Natural killer cell (primary cell): ENCODE measurements around the gene SUPT7L. TPM values are rescaled to one million over a fixed set of nuclear protein-coding genes. Genes with fewer than 3 reads are reported as not detected.

Experiments
- ATAC-seq, 3 donors: fragments of 150-1000 bp in 2 of 3; fragments of 200-7000 bp in 1 of 3; cut with Tn5 transposase; 1 replicate in 1 of 3; 2 replicates in 2 of 3; pipeline ENCODE4 v1.10.0; 2021; ENCODE audit warnings: mild to moderate bottlenecking in 2 of 3, moderate library complexity in 2 of 3
- DNase-seq, 2 donors: peaks; one replicate each; pipeline versions ENCODE4 v3.0.0 to v3.0.0-alpha.2; 2013 to 2021; ENCODE audit warnings: mixed read lengths in 1 of 2
- H3K27ac ChIP-seq: one replicate; pipeline ENCODE4 v1.5.1; 2013; ENCODE audit warnings: mild to moderate bottlenecking, low read length
- H3K27me3 ChIP-seq: one replicate; pipeline ENCODE4 v1.6.1; 2013; ENCODE audit warnings: low read length; ENCODE audit not compliant: control insufficient read depth, insufficient read depth
- H3K36me3 ChIP-seq: one replicate; pipeline ENCODE4 v1.6.1; 2013; ENCODE audit warnings: low read length; ENCODE audit not compliant: control insufficient read depth, insufficient read depth
- H3K4me1 ChIP-seq: one replicate; pipeline ENCODE4 v1.6.1; 2013; ENCODE audit warnings: low read length; ENCODE audit not compliant: control insufficient read depth, insufficient read depth
- H3K4me3 ChIP-seq: one replicate; pipeline ENCODE4 v1.5.1; 2013; ENCODE audit warnings: low read length
- H3K9me3 ChIP-seq: one replicate; pipeline ENCODE4 v1.6.1; 2013; ENCODE audit warnings: low read length; ENCODE audit not compliant: control insufficient read depth, insufficient read depth
- H3K27ac Mint-ChIP-seq, 2 donors: one replicate each; pipeline ENCODE4 v1.8.0; 2022; ENCODE audit warnings: mild to moderate bottlenecking in 2 of 2, mixed read lengths in 2 of 2, moderate library complexity in 1 of 2
- H3K27me3 Mint-ChIP-seq, 2 donors: one replicate each; pipeline ENCODE4 v1.8.0; 2022; ENCODE audit warnings: low read depth in 2 of 2, mixed read lengths in 2 of 2
- H3K36me3 Mint-ChIP-seq: one replicate; pipeline ENCODE4 v1.8.0; 2022; ENCODE audit warnings: mixed read lengths
- H3K4me1 Mint-ChIP-seq, 2 donors: one replicate each; pipeline ENCODE4 v1.8.0; 2022; ENCODE audit warnings: mixed read lengths in 2 of 2
- H3K4me3 Mint-ChIP-seq: one replicate; pipeline ENCODE4 v1.8.0; 2022; ENCODE audit warnings: mild to moderate bottlenecking, moderate library complexity, mixed read lengths
- H3K9me3 Mint-ChIP-seq, 2 donors: one replicate each; pipeline ENCODE4 v1.8.0; 2022; ENCODE audit warnings: mixed read lengths in 2 of 2
- WGBS: methylation state at CpG from one replicate; pipeline ENCODE4 v1.1.7; 2013; ENCODE audit warnings: missing lambda C conversion rate; ENCODE audit not compliant: insufficient coverage; 5-methylcytosine and 5-hydroxymethylcytosine counted together
- intact Hi-C: fragments of 100-400 bp; cut with micrococcal nuclease; formaldehyde crosslinking; loops from one replicate; pipeline ENCODE4 v1.14.2; 2022
- total RNA-seq, 4 donors: library from RNA; stranded (reverse); fragments of 120-200 nt in 1 of 4; gene quantifications; one replicate each; pipeline versions ENCODE4 v1.2.3 to v1.2.4, GENCODE V29; 2013 to 2022
- TF ChIP-seq, protein P1 (sequence below): fragments of 200-600 bp; IDR thresholded peaks from one replicate; pipeline ENCODE4 v1.8.0; 2022; ENCODE audit warnings: antibody characterized with exemption

Gene SUPT7L
- total RNA-seq, 3 donors from 2014 or later (not counting 1 experiment from before 2014, with no cell fraction given): 52.2 to 53.7 (median 52.8) TPM

DNA sequence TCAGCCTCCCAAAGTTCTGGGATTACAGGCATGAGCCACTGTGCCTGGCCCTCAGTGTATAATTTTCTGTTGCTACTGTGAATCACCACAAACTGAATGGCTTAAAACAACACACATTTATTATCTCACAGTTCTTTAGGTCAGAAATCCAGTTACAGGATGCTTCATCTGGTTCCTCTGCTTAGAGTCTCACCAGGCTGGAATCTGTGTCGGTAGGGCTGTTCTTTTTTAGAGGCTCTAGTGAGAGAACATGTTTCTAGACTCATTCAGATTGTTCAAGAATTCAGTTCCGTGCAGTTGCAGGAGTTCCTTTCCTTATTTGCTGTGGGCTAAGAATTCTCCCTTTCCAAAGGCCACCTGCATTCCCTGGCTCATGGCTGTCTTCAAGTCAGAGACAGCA lies 56.8 kb downstream of the SUPT7L start:
- intact Hi-C loops: no loop called here
- H3K9me3 Mint-ChIP-seq: no peaks in the 10 kb centered on the region
- ATAC-seq: no peak

More for the DNA sequence above, 56.8 kb downstream of the SUPT7L start:
- Mint-ChIP-seq H3K4me1 (peaks cover 0 to 12% of the 10 kb centered on the region in 2 donors), H3K27me3 (no peaks in the 10 kb centered on the region), H3K27ac (peak overlapping the region in 1 of 2 donors; percentile 18), H3K4me3 (no peak overlapping the region), H3K36me3 (peaks cover 21% of the 10 kb centered on the region)
- WGBS: 100% methylated on average over 2 of the region's 2 CpGs
- TF ChIP-seq, protein P1, sequence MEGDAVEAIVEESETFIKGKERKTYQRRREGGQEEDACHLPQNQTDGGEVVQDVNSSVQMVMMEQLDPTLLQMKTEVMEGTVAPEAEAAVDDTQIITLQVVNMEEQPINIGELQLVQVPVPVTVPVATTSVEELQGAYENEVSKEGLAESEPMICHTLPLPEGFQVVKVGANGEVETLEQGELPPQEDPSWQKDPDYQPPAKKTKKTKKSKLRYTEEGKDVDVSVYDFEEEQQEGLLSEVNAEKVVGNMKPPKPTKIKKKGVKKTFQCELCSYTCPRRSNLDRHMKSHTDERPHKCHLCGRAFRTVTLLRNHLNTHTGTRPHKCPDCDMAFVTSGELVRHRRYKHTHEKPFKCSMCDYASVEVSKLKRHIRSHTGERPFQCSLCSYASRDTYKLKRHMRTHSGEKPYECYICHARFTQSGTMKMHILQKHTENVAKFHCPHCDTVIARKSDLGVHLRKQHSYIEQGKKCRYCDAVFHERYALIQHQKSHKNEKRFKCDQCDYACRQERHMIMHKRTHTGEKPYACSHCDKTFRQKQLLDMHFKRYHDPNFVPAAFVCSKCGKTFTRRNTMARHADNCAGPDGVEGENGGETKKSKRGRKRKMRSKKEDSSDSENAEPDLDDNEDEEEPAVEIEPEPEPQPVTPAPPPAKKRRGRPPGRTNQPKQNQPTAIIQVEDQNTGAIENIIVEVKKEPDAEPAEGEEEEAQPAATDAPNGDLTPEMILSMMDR: no peak
- H3K4me3 ChIP-seq: no peak overlapping the region
- H3K27ac ChIP-seq: no peak overlapping the region
- peaks cover 56% of the 10 kb centered on the region for H3K36me3 ChIP-seq
- no peaks in the 10 kb centered on the region for H3K9me3 ChIP-seq
- H3K4me1 ChIP-seq: no peaks in the 10 kb centered on the region
- DNase-seq: no peak
- no peaks in the 10 kb centered on the region for H3K27me3 ChIP-seq

Other genes with a start within 250 kb of the SUPT7L start
- 100 to 1,000 TPM; 240 to 278 (median 262) TPM for gene NRBP1, start 235.0 kb downstream of the SUPT7L start, total RNA-seq
- 1 to 10 TPM; 4.4 to 8.4 (median 5.1) TPM for gene KRTCAP3, start 221.2 kb downstream of the SUPT7L start, total RNA-seq
- gene IFT172, start 173.9 kb downstream of the SUPT7L start, total RNA-seq: 10 to 100 TPM; 24.8 to 35.7 (median 30.7) TPM
- gene FNDC4, start 168.4 kb downstream of the SUPT7L start, total RNA-seq: not detected
- not detected for gene GCKR, start 166.8 kb downstream of the SUPT7L start, total RNA-seq
- 10 to 100 TPM; 26.5 to 40.9 (median 30.6) TPM for gene ZNF512, start 80.6 kb downstream of the SUPT7L start, total RNA-seq
- gene CCDC121, start 34.6 kb downstream of the SUPT7L start, total RNA-seq: under 1 TPM; 0.25 to 0.58 (median 0.42) TPM
- 10 to 100 TPM; 31.5 to 36.1 (median 34.9) TPM for gene GPN1, start 34.6 kb downstream of the SUPT7L start, total RNA-seq
- 10 to 100 TPM; 22.0 to 26.0 (median 24.8) TPM for gene SLC4A1AP, start 275 bp upstream of the SUPT7L start, total RNA-seq
- 10 to 100 TPM; 21.5 to 28.5 (median 27.3) TPM for gene MRPL33, start 108.1 kb upstream of the SUPT7L start, total RNA-seq
- gene RBKS, start 226.8 kb upstream of the SUPT7L start, total RNA-seq: 10 to 100 TPM; 11.5 to 20.9 (median 12.8) TPM
- 10 to 100 TPM; 54.6 to 66.1 (median 59.5) TPM for gene BABAM2, start 227.1 kb upstream of the SUPT7L start, total RNA-seq